Ectodermal cell (in vitro differentiated cells): Measurements from ENCODE around the gene ERO1A.
"Not testable (repeated sequence)": the region's sequence is repeated elsewhere in the genome, so short reads cannot be mapped to it uniquely, and the experiment has no call there.

Experiments
- H3K27ac ChIP-seq: 2 replicates; pipeline ENCODE4 v1.7.0; 2013; ENCODE audit warnings: mild to moderate bottlenecking, low read depth, low read length; ENCODE audit not compliant: insufficient read depth, poor library complexity, severe bottlenecking
- H3K27me3 ChIP-seq: 2 replicates; pipeline ENCODE4 v1.7.0; 2013; ENCODE audit warnings: mild to moderate bottlenecking, low read length; ENCODE audit not compliant: insufficient read depth, control insufficient read depth, poor library complexity, severe bottlenecking
- H3K36me3 ChIP-seq: one replicate; pipeline ENCODE4 v1.7.0; 2013; ENCODE audit warnings: low read length; ENCODE audit not compliant: control insufficient read depth, insufficient read depth
- H3K4me1 ChIP-seq: one replicate; pipeline ENCODE4 v1.7.0; 2013; ENCODE audit warnings: low read length; ENCODE audit not compliant: control insufficient read depth, insufficient read depth
- H3K4me3 ChIP-seq: 2 replicates; pipeline ENCODE4 v1.7.0; 2013; ENCODE audit warnings: low read depth, low read length, control low read depth; ENCODE audit not compliant: insufficient read depth
- H3K9me3 ChIP-seq: 2 replicates; pipeline ENCODE4 v1.7.0; 2013; ENCODE audit warnings: mild to moderate bottlenecking, low read length, moderate library complexity; ENCODE audit not compliant: control insufficient read depth
- whole genome bisulfite sequencing, 2 experiments: methylation state at CpG; one replicate each; pipeline ENCODE4 v1.1.7; 2013; ENCODE audit warnings: missing lambda C conversion rate in 2 of 2; 5-methylcytosine and 5-hydroxymethylcytosine counted together

Gene ERO1A

GRCh38 chr14:52727509-52727908 lies 32.2 kb upstream of the ERO1A start:
- H3K27ac ChIP-seq, result not testable (repeated sequence)
- peaks cover 23% of the 10 kb centered on the region for H3K36me3 ChIP-seq

GRCh38 chr14:52724360-52724644 lies 28.9 kb upstream of the ERO1A start:
- Histone ChIP-seq H3K4me1 (no peaks in the 10 kb centered on the region), H3K9me3 (no peaks in the 10 kb centered on the region), H3K27me3 (no peaks in the 10 kb centered on the region), H3K27ac (no peak overlapping the region), H3K4me3 (no peak overlapping the region), H3K36me3 (peaks cover 43% of the 10 kb centered on the region)

More at GRCh38 chr14:52727509-52727908, 32.2 kb upstream of the ERO1A start:
- not testable (repeated sequence) for H3K4me3 ChIP-seq, H3K9me3 ChIP-seq, H3K27me3 ChIP-seq, H3K4me1 ChIP-seq
- WGBS, 2 experiments, result 88 to 100% methylated on average over 1 to 2 of the region's 2 CpGs

DNA sequence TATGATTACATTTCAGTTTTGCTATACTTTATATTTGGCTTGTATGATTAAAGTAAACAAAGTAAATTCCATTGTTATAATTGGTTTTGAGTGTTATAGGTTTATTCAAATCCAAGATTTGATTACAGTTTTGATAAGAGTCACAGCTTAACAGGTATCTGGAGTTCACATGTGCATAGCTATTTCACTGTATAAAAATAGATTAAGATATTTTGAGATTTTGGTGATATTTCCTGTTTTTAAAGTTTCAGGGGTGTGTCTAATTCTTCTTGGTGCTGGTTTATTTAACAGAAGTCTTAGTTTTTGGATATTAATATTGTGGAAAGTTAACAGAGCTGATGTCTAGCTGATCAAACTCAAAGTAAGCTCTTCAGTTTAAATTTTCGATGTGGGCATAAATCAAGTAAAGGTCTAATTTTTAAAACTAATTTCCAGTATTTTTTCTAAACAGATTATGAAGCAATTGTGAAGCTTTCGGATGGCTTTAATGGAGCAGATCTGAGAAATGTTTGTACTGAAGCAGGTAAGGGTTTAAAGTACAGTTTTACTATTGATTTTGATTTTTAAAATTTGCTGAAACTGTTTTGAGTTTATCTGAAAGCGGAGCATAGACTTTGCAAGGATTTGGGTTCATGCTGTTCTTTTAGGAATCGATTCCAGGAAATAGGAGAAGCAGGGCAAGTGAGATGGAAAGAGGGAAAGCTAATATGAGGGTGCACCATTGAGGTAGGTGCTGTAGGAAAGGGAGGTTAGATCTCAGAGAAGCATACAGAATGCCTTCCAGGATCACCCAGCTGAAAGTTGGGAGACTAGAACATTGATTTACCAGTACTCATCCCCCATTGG lies 28.4 kb upstream of the ERO1A start:
- no peaks in the 10 kb centered on the region for H3K27me3 ChIP-seq
- no peak overlapping the region for H3K4me3 ChIP-seq
- 92 to 97% methylated on average over 4 of the region's 4 CpGs for WGBS, 2 experiments
- H3K36me3 ChIP-seq, result peaks cover 48% of the 10 kb centered on the region
- H3K9me3 ChIP-seq, result no peaks in the 10 kb centered on the region
- no peaks in the 10 kb centered on the region for H3K4me1 ChIP-seq
- H3K27ac ChIP-seq, result no peak overlapping the region

DNA sequence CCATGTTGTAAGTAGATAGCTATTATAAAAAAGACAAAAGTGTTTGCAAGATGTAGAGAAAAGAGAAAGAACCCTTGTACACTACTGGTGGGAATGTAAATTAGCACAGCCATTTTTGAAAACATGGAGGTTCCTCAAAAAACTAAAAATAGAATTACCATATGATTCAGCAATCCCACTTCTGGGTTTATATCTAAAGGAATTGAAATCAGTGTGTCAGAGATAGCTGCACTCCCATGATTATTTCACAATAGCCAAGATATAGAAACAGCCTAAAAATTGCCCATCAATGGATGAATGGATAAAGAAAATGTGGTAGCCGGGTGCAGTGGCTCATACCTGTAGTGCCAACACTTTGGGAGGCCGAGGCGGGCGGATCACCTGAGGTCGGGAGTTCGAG lies 20.8 kb upstream of the ERO1A start:
- Histone ChIP-seq H3K9me3 (no peaks in the 10 kb centered on the region), H3K36me3 (peaks cover 54% of the 10 kb centered on the region), H3K4me1 (no peaks in the 10 kb centered on the region), H3K27me3 (no peaks in the 10 kb centered on the region), H3K4me3 (no peak overlapping the region), H3K27ac (no peak overlapping the region)
- WGBS, 2 experiments, result 83 to 94% methylated on average over 6 of the region's 6 CpGs

DNA sequence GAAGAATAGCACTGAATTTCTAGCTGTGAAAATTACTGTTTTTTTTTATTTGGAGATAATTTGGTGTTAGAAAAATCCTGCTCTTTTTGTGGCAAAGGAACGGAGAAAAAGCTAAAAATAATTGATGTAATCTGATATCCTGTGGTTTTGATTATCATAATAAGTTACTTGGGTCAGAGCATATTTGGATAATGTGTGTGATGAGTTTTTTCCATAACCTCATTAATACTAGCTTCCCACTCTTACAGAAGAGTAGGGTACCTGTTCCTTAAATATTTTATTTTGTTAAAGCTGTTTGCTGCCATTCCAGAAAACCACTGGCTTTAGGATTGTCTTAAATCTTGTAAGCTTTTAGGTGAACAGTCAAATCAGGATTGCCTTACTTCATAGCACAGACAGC lies 16.3 kb upstream of the ERO1A start:
- peaks cover 7% of the 10 kb centered on the region for H3K4me1 ChIP-seq
- no peak overlapping the region for H3K4me3 ChIP-seq
- H3K36me3 ChIP-seq, result peaks cover 39% of the 10 kb centered on the region
- no peak overlapping the region for H3K27ac ChIP-seq
- no peaks in the 10 kb centered on the region for H3K9me3 ChIP-seq
- H3K27me3 ChIP-seq, result no peaks in the 10 kb centered on the region
- WGBS, 2 experiments, result 100% methylated on average over 1 of the region's 1 CpG

GRCh38 chr14:52706724-52707706 lies 11.7 kb upstream of the ERO1A start, which contains the start of gene PSMC6:
TSS of gene PSMC6 (plus strand) at chr14:52707200. CDS start at chr14:52707220, 20 bp downstream.
- Histone ChIP-seq H3K27ac (peak within 1 kb of the TSS; percentile 65), H3K27me3 (no peaks in the 10 kb centered on the region)
- WGBS, 2 experiments, result 5% methylated on average over 43 of the region's 43 CpGs

GRCh38 chr14:52706286-52706685 lies 10.9 kb upstream of the ERO1A start:
- H3K36me3 ChIP-seq, result peaks cover 11% of the 10 kb centered on the region
- H3K27me3 ChIP-seq, result no peaks in the 10 kb centered on the region
- no peak overlapping the region for H3K27ac ChIP-seq
- 91 to 100% methylated on average over 4 to 5 of the region's 5 CpGs for WGBS, 2 experiments
- no peaks in the 10 kb centered on the region for H3K9me3 ChIP-seq
- H3K4me1 ChIP-seq, result peaks cover 7% of the 10 kb centered on the region
- H3K4me3 ChIP-seq, result peak overlapping the region; percentile 72

More at GRCh38 chr14:52706724-52707706, 11.7 kb upstream of the ERO1A start, which contains the start of gene PSMC6:
- H3K4me1 ChIP-seq, result peaks cover 7% of the 10 kb centered on the region
- H3K9me3 ChIP-seq, result no peaks in the 10 kb centered on the region
- H3K4me3 ChIP-seq, result peak within 1 kb of the TSS; percentile 72
- H3K36me3 ChIP-seq, result peaks cover 13% of the 10 kb centered on the region

- 65 to 74% methylated on average over 2 of the region's 2 CpGs for WGBS, 2 experiments
- Histone ChIP-seq H3K36me3 (no peaks in the 10 kb centered on the region), H3K4me3 (no peak overlapping the region), H3K27ac (no peak overlapping the region), H3K9me3 (no peaks in the 10 kb centered on the region), H3K4me1 (peaks cover 7% of the 10 kb centered on the region), H3K27me3 (no peaks in the 10 kb centered on the region)
Measured at GRCh38 chr14:52703664-52704063, 8.3 kb upstream of the ERO1A start.

DNA sequence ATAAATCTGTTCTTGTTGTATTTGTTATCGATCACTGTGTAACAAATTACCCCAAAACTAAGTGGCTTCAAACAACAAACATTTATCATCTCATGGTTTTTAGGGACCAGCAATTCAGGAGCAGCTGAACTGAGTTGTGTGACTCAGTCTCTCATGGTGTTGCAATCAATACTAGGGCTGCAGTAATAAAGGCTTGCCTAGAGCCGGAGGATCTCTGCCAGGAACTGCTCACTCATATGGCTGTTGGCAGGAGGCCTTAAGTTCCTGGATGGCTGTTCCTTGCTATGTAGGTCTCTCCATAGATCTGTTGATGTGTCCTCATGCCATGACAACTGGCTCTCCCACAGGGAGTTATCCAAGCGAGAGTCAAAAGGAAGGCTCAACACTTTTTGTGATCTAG lies 7.9 kb upstream of the ERO1A start:
- peaks cover 3% of the 10 kb centered on the region for H3K4me1 ChIP-seq
- H3K27ac ChIP-seq, result no peak overlapping the region
- no peaks in the 10 kb centered on the region for H3K9me3 ChIP-seq
- H3K27me3 ChIP-seq, result no peaks in the 10 kb centered on the region
- 89 to 96% methylated on average over 3 of the region's 3 CpGs for WGBS, 2 experiments
- H3K4me3 ChIP-seq, result no peak overlapping the region
- no peaks in the 10 kb centered on the region for H3K36me3 ChIP-seq

DNA sequence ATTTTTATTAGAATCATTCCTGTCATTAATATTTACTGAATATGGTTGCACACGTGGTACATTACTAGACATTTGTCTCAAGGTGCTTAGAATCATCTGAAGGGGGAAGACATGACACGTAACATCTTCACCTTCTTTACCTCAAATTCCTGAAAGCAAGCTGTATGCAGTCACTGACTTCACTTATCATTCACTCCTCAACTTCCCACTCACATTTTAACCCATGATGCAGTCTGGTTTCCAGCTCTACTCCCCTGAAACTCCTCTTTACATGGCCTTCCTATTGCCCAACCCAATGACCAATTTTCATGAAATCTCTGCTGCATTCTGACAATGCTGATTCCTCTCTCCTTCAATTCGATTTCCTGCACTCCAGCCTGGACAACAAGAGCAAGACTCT lies 5.9 kb upstream of the ERO1A start:
- H3K4me3 ChIP-seq, result no peak overlapping the region
- H3K36me3 ChIP-seq, result no peaks in the 10 kb centered on the region
- H3K27ac ChIP-seq, result no peak overlapping the region
- WGBS, 2 experiments, result 86 to 87% methylated on average over 3 of the region's 3 CpGs
- H3K9me3 ChIP-seq, result no peaks in the 10 kb centered on the region
- H3K27me3 ChIP-seq, result no peaks in the 10 kb centered on the region
- no peaks in the 10 kb centered on the region for H3K4me1 ChIP-seq
